Liver (tissue), 9 donors: Measurements from ENCODE around the gene KYNU. TPM values are rescaled to one million over a fixed set of nuclear protein-coding genes. Genes with fewer than 3 reads are reported as not detected.

ENCODE experiments used
- DNase-seq: peaks from one replicate; pipeline ENCODE4 v3.0.0-alpha.2; 2017; ENCODE audit warnings: low spot score
- H3K27ac ChIP-seq, 2 donors: one replicate each; pipeline ENCODE4 v1.7.0; 2013; ENCODE audit warnings: inconsistent platforms in 2 of 2, low read length in 2 of 2, control low read depth in 1 of 2, low read depth in 1 of 2, mild to moderate bottlenecking in 1 of 2
- H3K27me3 ChIP-seq, 4 donors: one replicate each; pipeline versions ENCODE4 v1.6.1 to v1.7.0; 2013; ENCODE audit warnings: low read length in 3 of 4, inconsistent platforms in 1 of 4, mild to moderate bottlenecking in 1 of 4, moderate library complexity in 1 of 4; ENCODE audit not compliant: control insufficient read depth in 4 of 4, insufficient read depth in 4 of 4
- H3K36me3 ChIP-seq, 4 donors: one replicate each; pipeline versions ENCODE4 v1.6.1 to v1.7.0; 2013; ENCODE audit warnings: low read length in 3 of 4, mild to moderate bottlenecking in 3 of 4, low read depth in 1 of 4, moderate library complexity in 1 of 4; ENCODE audit not compliant: control insufficient read depth in 4 of 4, insufficient read depth in 3 of 4
- H3K4me1 ChIP-seq, 4 donors: one replicate each; pipeline versions ENCODE4 v1.6.1 to v1.7.0; 2013; ENCODE audit warnings: low read length in 3 of 4, mild to moderate bottlenecking in 3 of 4, moderate library complexity in 1 of 4; ENCODE audit not compliant: control insufficient read depth in 4 of 4, insufficient read depth in 4 of 4
- H3K4me3 ChIP-seq, 3 donors: one replicate each; pipeline versions ENCODE4 v1.6.1 to v1.7.0; 2013; ENCODE audit warnings: low read length in 3 of 3, control low read depth in 1 of 3, low read depth in 1 of 3, mild to moderate bottlenecking in 1 of 3
- H3K9ac ChIP-seq, 2 donors: one replicate each; pipeline ENCODE4 v1.7.0; 2013; ENCODE audit warnings: low read length in 2 of 2, mild to moderate bottlenecking in 2 of 2, moderate library complexity in 2 of 2, control low read depth in 1 of 2, low read depth in 1 of 2
- H3K9me3 ChIP-seq, 4 donors: one replicate each; pipeline versions ENCODE4 v1.6.1 to v1.7.0; 2013; ENCODE audit warnings: low read length in 3 of 4; ENCODE audit not compliant: control insufficient read depth in 4 of 4
- EGR1 ChIP-seq, 2 donors: IDR thresholded peaks; 2 replicates each; pipeline ENCODE4 v1.6.1; 2016 to 2018; ENCODE audit warnings: antibody characterized with exemption in 2 of 2, low read depth in 2 of 2
- FOXA1 ChIP-seq: IDR thresholded peaks from 2 replicates; pipeline ENCODE4 v1.6.1; 2016; ENCODE audit warnings: antibody characterized with exemption
- FOXA2 ChIP-seq: IDR thresholded peaks from 2 replicates; pipeline ENCODE4 v1.6.1; 2016; ENCODE audit warnings: antibody characterized with exemption
- GABPA ChIP-seq, 2 donors: IDR thresholded peaks in 1 of 2; conservative IDR thresholded peaks in 1 of 2; 2 replicates each; pipeline ENCODE4 v1.6.1; 2016; ENCODE audit warnings: antibody characterized with exemption in 2 of 2, mild to moderate bottlenecking in 1 of 2, moderate library complexity in 1 of 2
- HNF4A ChIP-seq, 2 donors: conservative IDR thresholded peaks; 2 replicates each; pipeline ENCODE4 v1.6.1; 2016; ENCODE audit warnings: antibody characterized with exemption in 2 of 2, mild to moderate bottlenecking in 2 of 2
- HNF4G ChIP-seq: IDR thresholded peaks from 2 replicates; pipeline ENCODE4 v1.6.1; 2016; ENCODE audit warnings: antibody characterized with exemption
- JUND ChIP-seq, 2 donors: IDR thresholded peaks; 2 replicates each; pipeline ENCODE4 v1.6.1; 2016; ENCODE audit warnings: antibody characterized with exemption in 2 of 2
- NR2F2 ChIP-seq: IDR thresholded peaks from 2 replicates; pipeline ENCODE4 v1.6.1; 2016; ENCODE audit warnings: antibody characterized with exemption
- RAD21 ChIP-seq, 2 donors: IDR thresholded peaks; 2 replicates each; pipeline ENCODE4 v1.6.1; 2016; ENCODE audit warnings: antibody characterized with exemption in 2 of 2, mild to moderate bottlenecking in 2 of 2
- RXRA ChIP-seq, 2 donors: IDR thresholded peaks; 2 replicates each; pipeline ENCODE4 v1.6.1; 2017 to 2018; ENCODE audit warnings: antibody characterized with exemption in 2 of 2, mild to moderate bottlenecking in 1 of 2
- SP1 ChIP-seq: IDR thresholded peaks from 2 replicates; pipeline ENCODE4 v1.6.1; 2018; ENCODE audit warnings: antibody characterized with exemption, mild to moderate bottlenecking
- TAF1 ChIP-seq: conservative IDR thresholded peaks from 2 replicates; pipeline ENCODE4 v1.6.1; 2016; ENCODE audit warnings: antibody characterized with exemption, mild to moderate bottlenecking
- YY1 ChIP-seq: IDR thresholded peaks from 2 replicates; pipeline ENCODE4 v1.6.1; 2016; ENCODE audit warnings: antibody characterized with exemption, mild to moderate bottlenecking
- WGBS: extraction: QIAGEN DNeasy Blood & Tissue Kit; methylation state at CpG from one replicate; pipeline ENCODE4 v1.1.7; 2013; 5-methylcytosine and 5-hydroxymethylcytosine counted together
- polyA plus RNA-seq, 2 donors: library from polyadenylated mRNA; stranded (reverse) in 1 of 2; unstranded in 1 of 2; fragments of 200-250 nt in 1 of 2; fragments of >200 nt in 1 of 2; fragmentation: Nextera tagmentation in 1 of 2; extraction: Ambion mirVana in 1 of 2; gene quantifications; one replicate each; pipeline versions ENCODE4 v1.2.1 to v1.2.3, GENCODE V29; 2013 to 2015
- total RNA-seq, 2 donors: library from RNA; depleted of rRNA; stranded (reverse); fragments of >200 nt; gene quantifications; one replicate each; pipeline ENCODE4 v1.2.3, GENCODE V29; 2014
- TF ChIP-seq, protein P1 (sequence below): IDR thresholded peaks from 2 replicates; pipeline ENCODE4 v1.6.1; 2016; ENCODE audit warnings: antibody characterized with exemption
- TF ChIP-seq, protein P2 (sequence below): fragments of 150-350 bp; IDR thresholded peaks from 2 replicates; pipeline ENCODE4 v1.5.1; 2017; ENCODE audit warnings: improper control_type of control experiment, low read depth, low read length; ENCODE audit not compliant: missing input control
- TF ChIP-seq, protein P3 (sequence below): IDR thresholded peaks from 2 replicates; pipeline ENCODE4 v1.6.1; 2016; ENCODE audit warnings: antibody characterized with exemption
- TF ChIP-seq, protein P4 (sequence below): IDR thresholded peaks from 2 replicates; pipeline ENCODE4 v1.6.1; 2016; ENCODE audit warnings: antibody characterized with exemption, mild to moderate bottlenecking
- TF ChIP-seq, protein P5 (sequence below): IDR thresholded peaks from 2 replicates; pipeline ENCODE4 v1.6.1; 2016; ENCODE audit warnings: antibody characterized with exemption
- donor health status: healthy.
- donor health status: healthy.
- donor health status: healthy.
- donor health status: healthy.
- donor health status: healthy.

KYNU gene
- total and polyA plus RNA-seq, 4 donors, result 24.0 to 64.3 (median 32.8) TPM

DNA sequence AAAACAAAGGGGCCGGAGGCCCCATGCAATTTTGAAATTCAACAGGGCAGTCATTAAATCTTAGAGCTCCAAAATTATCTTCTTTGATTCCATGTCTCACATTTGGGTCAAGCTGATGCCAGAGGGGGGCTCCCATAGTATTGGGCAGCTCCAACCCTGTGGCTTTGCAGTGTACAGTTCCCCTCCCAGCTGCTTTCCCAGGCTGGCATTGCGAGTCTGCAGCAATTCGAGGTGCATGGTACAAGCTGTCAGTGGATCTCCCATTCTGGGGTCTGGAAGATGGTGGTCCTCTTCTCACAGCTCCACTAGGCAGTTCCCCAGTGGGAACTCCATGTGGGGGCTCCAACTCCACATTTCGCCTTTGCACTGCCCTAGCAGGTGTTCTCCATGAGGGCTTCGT lies 179.1 kb downstream of the KYNU start (continued):
- no peak for TF ChIP-seq FOXA2
- TF ChIP-seq, protein P1, sequence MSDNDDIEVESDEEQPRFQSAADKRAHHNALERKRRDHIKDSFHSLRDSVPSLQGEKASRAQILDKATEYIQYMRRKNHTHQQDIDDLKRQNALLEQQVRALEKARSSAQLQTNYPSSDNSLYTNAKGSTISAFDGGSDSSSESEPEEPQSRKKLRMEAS, result no peak
- TF ChIP-seq HNF4G, result no peak
- no peak for TF ChIP-seq TAF1

DNA sequence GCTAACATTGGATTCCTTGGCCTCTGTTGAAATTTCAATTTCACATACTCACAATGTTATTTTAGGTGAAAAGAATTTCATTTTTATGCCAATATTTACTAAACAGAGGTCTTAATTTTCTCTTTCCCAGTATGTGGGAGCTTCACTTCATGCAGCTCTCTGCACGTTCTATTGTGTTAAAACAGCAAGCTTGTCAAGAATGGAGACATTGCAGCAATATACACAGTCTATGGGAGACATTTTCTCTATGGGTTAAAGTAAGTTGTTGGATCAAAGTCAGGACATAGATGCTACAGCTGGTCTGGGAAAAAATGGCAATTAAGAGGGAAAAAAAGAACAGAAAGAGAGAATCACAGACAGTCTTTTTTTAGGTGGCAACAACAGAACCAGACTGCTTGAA lies 181.4 kb downstream of the KYNU start:
- H3K27ac ChIP-seq, result no peak overlapping the region
- no peak overlapping the region for H3K4me3 ChIP-seq
- DNase-seq, result no peak
- no peaks in the 10 kb centered on the region for H3K36me3 ChIP-seq
- 70% methylated on average over 1 of the region's 1 CpG for WGBS
- no peak for TF ChIP-seq EGR1 (IDR thresholded peaks at IDR 0.05; ENCODE audit: low read depth in 2 of 2)
- TF ChIP-seq, protein P2, sequence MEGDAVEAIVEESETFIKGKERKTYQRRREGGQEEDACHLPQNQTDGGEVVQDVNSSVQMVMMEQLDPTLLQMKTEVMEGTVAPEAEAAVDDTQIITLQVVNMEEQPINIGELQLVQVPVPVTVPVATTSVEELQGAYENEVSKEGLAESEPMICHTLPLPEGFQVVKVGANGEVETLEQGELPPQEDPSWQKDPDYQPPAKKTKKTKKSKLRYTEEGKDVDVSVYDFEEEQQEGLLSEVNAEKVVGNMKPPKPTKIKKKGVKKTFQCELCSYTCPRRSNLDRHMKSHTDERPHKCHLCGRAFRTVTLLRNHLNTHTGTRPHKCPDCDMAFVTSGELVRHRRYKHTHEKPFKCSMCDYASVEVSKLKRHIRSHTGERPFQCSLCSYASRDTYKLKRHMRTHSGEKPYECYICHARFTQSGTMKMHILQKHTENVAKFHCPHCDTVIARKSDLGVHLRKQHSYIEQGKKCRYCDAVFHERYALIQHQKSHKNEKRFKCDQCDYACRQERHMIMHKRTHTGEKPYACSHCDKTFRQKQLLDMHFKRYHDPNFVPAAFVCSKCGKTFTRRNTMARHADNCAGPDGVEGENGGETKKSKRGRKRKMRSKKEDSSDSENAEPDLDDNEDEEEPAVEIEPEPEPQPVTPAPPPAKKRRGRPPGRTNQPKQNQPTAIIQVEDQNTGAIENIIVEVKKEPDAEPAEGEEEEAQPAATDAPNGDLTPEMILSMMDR, result no peak
- no peak for TF ChIP-seq TAF1
- TF ChIP-seq FOXA2, result no peak
- no peak for TF ChIP-seq SP1
- TF ChIP-seq JUND (IDR thresholded peaks at IDR 0.05), result no peak
- no peak for TF ChIP-seq FOXA1
- TF ChIP-seq, protein P3, sequence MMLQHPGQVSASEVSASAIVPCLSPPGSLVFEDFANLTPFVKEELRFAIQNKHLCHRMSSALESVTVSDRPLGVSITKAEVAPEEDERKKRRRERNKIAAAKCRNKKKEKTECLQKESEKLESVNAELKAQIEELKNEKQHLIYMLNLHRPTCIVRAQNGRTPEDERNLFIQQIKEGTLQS, result no peak
- TF ChIP-seq, protein P1, result no peak
- no peak for TF ChIP-seq RAD21 (IDR thresholded peaks at IDR 0.05)
- TF ChIP-seq HNF4G, result no peak
- no peak for TF ChIP-seq YY1
- TF ChIP-seq NR2F2, result no peak
- TF ChIP-seq, protein P4, sequence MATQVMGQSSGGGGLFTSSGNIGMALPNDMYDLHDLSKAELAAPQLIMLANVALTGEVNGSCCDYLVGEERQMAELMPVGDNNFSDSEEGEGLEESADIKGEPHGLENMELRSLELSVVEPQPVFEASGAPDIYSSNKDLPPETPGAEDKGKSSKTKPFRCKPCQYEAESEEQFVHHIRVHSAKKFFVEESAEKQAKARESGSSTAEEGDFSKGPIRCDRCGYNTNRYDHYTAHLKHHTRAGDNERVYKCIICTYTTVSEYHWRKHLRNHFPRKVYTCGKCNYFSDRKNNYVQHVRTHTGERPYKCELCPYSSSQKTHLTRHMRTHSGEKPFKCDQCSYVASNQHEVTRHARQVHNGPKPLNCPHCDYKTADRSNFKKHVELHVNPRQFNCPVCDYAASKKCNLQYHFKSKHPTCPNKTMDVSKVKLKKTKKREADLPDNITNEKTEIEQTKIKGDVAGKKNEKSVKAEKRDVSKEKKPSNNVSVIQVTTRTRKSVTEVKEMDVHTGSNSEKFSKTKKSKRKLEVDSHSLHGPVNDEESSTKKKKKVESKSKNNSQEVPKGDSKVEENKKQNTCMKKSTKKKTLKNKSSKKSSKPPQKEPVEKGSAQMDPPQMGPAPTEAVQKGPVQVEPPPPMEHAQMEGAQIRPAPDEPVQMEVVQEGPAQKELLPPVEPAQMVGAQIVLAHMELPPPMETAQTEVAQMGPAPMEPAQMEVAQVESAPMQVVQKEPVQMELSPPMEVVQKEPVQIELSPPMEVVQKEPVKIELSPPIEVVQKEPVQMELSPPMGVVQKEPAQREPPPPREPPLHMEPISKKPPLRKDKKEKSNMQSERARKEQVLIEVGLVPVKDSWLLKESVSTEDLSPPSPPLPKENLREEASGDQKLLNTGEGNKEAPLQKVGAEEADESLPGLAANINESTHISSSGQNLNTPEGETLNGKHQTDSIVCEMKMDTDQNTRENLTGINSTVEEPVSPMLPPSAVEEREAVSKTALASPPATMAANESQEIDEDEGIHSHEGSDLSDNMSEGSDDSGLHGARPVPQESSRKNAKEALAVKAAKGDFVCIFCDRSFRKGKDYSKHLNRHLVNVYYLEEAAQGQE, result no peak
- no peak for TF ChIP-seq GABPA (IDR thresholded peaks at IDR 0.05 in 1 of 2, conservative IDR thresholded peaks at IDR 0.05 in 1 of 2)
- no peak for TF ChIP-seq RXRA (IDR thresholded peaks at IDR 0.05)
- TF ChIP-seq HNF4A (conservative IDR thresholded peaks at IDR 0.05), result no peak
- TF ChIP-seq, protein P5, sequence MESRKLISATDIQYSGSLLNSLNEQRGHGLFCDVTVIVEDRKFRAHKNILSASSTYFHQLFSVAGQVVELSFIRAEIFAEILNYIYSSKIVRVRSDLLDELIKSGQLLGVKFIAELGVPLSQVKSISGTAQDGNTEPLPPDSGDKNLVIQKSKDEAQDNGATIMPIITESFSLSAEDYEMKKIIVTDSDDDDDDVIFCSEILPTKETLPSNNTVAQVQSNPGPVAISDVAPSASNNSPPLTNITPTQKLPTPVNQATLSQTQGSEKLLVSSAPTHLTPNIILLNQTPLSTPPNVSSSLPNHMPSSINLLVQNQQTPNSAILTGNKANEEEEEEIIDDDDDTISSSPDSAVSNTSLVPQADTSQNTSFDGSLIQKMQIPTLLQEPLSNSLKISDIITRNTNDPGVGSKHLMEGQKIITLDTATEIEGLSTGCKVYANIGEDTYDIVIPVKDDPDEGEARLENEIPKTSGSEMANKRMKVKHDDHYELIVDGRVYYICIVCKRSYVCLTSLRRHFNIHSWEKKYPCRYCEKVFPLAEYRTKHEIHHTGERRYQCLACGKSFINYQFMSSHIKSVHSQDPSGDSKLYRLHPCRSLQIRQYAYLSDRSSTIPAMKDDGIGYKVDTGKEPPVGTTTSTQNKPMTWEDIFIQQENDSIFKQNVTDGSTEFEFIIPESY, result no peak
- no peaks in the 10 kb centered on the region for H3K4me1 ChIP-seq
- H3K27me3 ChIP-seq, result no peaks in the 10 kb centered on the region
- peaks cover 0 to 3% (median 2%) of the 10 kb centered on the region in 4 donors for H3K9me3 ChIP-seq
- H3K9ac ChIP-seq, result no peak overlapping the region
